ENCODE data around the gene EYA4.

Gene EYA4

GRCh38 chr6:133447924-133448323 is 206.8 kb downstream of the EYA4 start:
- no peak for DNase-seq (ENCODE audit: low read depth in 2 of 2)

DNA sequence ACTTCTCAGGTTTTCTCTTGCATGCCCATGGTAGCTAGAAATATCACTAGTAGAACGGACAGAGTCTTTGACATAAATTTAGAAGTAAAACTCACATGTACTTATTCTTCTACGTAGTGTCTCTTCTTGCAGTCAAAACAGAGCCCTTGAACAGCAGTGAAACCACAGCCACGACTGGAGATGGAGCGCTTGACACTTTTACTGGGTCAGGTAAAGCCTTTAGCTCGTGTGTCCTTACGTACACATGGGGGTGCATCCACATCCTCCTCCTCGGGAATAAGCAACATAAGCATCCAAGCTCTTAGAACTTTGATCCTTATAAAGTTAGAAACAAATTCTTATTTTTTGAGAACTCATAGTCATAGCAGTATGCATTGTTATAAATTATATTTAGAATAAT is 215.3 kb downstream of the EYA4 start:
- no peak for DNase-seq (ENCODE audit: low read depth in 2 of 2)

GRCh38 chr6:133456944-133457343 is 215.8 kb downstream of the EYA4 start:
- no peak for DNase-seq (ENCODE audit: low read depth in 2 of 2)

- DNase-seq (ENCODE audit: low read depth in 2 of 2) = no peak
These were observed 218.9 kb downstream of the EYA4 start for GRCh38 chr6:133460101-133460500.

- DNase-seq (ENCODE audit: low read depth in 2 of 2) = no peak
These were observed 222.6 kb downstream of the EYA4 start for GRCh38 chr6:133463790-133464189.

GRCh38 chr6:133466680-133467079 is 225.5 kb downstream of the EYA4 start:
- DNase-seq (ENCODE audit: low read depth in 2 of 2) = no peak

DNA sequence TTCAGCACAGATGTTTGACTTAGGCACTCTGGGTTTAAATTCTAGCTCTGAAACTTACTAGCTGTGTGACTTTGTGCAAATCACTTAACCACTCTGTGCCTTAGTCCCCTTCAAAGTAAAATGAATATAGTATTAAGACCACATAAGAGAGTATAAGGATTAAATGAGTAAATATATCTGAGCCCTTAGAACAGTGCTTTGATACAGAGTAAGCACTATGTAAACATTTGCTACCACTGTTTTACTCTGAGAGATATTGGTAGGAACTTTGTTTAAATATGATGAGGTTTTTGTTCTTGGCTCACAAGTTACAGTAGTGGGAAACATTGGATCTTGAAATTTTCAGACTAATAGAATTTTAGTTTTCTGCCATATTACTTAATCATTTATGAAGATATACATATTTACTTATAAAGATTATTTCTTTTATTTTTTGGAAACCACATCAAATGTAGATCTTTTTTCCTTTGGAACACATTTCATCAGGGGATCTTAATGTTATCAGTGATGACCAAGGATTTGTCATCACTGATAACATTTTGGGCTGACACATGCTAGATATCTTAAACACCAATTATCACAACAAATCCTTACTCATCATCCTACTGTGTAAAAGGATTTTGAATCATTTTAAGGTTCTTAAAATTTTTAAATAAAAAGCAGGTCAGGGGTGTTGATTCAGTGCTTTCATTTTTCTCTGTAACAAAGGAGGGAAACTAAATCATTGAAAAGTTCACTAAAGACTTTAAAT is 226.2 kb downstream of the EYA4 start:
- DNase-seq (ENCODE audit: low read depth in 2 of 2) = no peak

DNA sequence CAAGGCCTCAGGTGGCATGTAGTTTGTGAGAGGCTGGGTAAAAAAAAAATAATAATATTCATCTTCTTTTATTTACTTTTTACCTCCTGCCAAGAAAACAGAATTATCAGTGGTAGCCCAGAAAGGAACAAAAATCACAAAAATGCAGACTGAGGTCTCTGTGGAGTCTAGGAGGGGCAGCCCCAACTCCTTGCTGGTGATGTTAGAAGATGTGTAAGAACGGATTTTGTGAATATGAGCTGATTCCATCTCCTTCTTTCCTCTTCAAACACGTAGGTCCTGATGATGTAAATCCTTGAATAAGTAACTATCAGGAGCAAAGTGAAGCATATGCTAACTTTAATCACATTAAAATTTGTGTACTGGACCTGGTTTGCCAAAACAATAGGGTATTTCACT is 226.8 kb downstream of the EYA4 start:
- no peak for DNase-seq (ENCODE audit: low read depth in 2 of 2)

DNA sequence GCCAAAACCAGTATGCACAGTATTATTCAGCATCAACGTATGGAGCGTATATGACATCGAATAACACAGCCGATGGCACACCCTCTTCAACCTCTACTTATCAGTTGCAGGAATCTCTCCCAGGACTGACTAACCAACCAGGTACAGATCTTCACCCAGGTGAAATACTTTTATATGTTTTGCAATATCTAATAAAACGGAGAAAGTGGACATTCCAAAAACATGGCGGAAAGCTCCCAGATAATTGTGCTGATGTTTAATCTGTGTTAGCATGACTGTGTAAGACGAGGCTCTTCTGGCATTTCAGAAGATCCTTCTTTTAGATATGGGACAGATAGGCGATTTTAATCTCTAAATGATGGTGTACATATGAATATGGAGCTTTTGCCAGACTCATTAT is 227.4 kb downstream of the EYA4 start:
- no peak for DNase-seq (ENCODE audit: low read depth in 2 of 2)

DNA sequence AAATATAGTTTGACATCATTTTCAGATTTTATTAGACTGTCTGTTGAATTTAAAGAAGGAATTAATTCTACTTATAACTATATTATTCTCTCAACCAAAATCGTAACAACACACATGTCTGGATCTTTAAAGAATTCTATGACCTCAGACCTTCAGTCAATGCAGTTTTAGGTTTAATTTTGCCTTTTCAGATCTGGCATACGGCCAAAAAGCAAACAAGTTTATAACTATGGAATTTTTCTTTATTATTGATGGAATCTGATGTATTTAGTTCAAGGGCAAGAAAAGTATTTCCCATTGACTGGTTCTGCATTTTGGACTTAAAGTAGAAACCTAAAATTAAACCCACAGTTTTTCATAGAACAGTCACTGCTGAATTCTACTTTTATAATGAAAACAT is 233.4 kb downstream of the EYA4 start:
- no peak for DNase-seq (ENCODE audit: low read depth in 2 of 2)

- no peak for DNase-seq (ENCODE audit: low read depth in 2 of 2)
These were observed 237.5 kb downstream of the EYA4 start for GRCh38 chr6:133478673-133479072.

DNA sequence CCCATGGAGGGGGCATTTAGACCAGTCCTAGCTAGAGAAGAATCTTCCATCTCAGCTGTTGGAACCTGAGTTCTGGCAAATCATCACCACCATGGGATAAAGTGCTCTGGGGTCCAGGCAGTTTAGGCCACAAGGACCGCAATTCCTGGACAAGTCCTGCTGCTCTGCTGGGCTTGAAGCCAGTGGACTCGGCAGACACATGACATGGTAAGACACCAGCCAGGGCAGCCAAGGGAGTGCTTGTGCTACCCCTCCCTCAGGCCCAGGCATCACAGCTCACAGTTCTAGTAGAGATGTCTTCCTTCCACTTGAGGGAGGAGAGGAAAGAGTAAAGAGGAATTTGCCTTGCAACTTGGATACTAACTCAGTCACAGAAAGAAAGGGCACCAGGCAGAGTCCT is 246.0 kb downstream of the EYA4 start:
- no peak for DNase-seq (ENCODE audit: low read depth in 2 of 2)

DNA sequence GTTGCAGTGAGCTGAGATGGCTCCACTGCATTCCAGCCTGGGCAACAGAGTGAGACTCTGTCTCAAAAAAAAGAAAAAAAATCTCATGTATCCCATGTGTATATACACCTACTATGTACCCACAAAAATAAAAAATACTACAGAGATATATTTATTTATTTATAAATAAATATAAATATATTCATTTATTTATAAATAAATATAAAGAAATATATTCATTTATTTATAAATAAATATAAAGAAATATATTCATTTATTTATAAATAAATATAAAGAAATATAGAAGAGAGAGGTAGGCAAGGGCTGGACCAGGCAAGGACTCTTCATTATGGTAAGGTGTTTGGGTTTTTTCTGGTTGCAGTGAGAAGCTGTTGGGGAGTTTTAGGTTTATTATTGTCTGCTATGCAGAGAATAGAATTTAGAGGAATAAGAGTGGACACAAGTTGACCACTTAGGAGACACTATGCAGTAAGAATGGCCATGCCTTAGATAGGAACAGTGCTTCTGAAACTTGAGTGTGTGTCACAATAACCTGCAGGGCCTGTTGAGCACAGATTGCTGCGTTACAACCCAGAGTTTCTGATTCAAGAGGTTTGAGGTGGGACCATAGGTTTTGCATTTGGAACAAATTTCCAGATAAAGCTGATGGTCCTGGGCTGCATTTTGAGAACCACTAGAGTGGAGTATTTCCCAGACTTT is 254.2 kb downstream of the EYA4 start:
- DNase-seq (ENCODE audit: low read depth in 2 of 2) = no peak

GRCh38 chr6:133499662-133500061 is 258.5 kb downstream of the EYA4 start:
- no peak for DNase-seq (ENCODE audit: low read depth in 2 of 2)

DNA sequence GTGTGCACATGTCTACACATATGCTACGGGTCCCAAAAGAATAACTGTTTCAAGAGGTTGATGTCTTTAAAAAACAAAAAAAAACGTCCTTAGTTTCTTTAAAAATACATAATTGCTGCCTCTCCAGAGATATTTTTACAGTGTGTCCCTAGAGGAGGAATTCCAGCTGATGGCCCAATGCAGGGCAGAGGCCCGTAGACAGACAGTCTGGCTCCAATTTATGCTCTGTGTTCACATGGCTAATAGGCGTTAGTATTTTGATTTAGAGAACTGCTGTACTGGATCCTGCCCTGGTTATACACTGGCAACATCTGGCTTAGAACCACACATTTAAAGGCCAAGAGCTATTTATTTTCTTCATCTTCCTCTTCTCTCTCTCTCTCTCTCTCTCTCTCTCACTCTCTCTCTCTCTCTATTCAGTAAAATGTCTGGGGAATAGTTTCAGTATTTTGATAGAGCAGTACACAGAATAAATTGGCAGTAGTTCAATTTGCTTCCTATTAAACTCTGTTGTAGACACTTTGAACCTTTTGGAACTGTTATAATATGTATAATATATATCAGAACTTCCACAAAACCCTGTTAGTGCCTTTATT is 260.6 kb downstream of the EYA4 start:
- DNase-seq (ENCODE audit: low read depth in 2 of 2) = no peak

DNA sequence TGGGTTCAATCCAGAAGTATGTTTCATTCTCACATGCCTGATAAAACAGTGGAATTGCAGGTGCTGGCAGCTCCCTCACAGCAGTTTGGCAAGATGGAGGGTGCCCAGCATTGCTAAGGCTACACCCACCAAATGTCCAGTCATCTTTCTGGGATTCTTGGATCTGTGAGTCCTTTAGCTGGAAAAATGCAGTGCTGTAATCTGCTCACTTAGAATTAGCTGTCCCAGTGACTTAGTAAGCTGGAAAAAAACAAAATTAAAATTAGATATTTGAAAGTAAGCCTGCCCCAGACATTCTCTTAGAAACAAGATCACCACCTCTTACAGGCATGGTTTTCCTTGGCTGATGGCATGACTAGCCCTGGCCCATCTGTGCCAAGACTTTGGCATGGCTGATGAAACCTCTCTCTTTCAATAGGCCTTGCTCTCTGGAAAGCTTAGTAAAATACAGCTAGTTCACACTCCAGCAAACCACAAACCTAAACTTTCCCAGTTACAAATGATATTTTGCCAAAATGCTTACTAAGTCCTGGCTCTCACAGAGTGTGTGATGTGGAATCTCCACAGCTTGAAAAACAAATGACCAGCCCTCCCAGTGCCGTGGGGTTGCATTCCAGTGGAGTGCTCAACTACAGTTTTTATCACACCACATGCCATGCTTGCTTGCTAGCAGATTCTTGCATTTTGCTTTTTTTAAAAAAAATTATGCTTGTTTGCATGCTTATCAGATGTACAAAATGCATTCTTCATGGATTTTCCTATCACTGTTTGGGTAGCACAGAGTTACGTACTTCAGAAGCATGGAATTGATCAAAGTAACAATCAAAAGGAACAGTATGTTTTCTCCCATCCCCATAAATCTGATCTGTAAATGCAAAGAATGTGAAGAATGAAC is 261.5 kb downstream of the EYA4 start:
- no peak for DNase-seq (ENCODE audit: low read depth in 2 of 2)

- no peak for DNase-seq (ENCODE audit: low read depth in 2 of 2)
These were observed 262.2 kb downstream of the EYA4 start for GRCh38 chr6:133503336-133503729.

- DNase-seq (ENCODE audit: low read depth in 2 of 2) = no peak
These were observed 263.0 kb downstream of the EYA4 start for GRCh38 chr6:133504158-133504557.

GRCh38 chr6:133504761-133505160 is 263.6 kb downstream of the EYA4 start:
- DNase-seq (ENCODE audit: low read depth in 2 of 2) = no peak

DNA sequence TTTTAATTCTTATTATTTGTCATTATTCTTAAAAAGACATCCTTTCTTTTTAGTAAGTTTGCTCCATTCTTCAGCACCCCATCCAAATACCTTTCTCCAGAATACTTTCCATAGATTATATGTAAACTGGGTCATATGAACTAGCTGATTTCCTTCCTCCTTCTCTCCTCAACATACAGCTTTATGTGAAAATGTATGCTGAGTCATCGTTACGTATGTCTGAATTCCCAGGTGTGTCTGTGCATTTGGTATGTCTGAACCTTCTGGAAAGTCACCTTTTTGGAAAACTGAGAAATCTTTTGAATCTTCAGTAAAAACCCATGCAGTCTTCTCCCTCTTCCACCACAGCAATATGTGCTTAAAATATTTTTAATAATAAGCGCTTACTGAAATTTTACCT is 264.5 kb downstream of the EYA4 start:
- DNase-seq (ENCODE audit: low read depth in 2 of 2) = no peak

DNA sequence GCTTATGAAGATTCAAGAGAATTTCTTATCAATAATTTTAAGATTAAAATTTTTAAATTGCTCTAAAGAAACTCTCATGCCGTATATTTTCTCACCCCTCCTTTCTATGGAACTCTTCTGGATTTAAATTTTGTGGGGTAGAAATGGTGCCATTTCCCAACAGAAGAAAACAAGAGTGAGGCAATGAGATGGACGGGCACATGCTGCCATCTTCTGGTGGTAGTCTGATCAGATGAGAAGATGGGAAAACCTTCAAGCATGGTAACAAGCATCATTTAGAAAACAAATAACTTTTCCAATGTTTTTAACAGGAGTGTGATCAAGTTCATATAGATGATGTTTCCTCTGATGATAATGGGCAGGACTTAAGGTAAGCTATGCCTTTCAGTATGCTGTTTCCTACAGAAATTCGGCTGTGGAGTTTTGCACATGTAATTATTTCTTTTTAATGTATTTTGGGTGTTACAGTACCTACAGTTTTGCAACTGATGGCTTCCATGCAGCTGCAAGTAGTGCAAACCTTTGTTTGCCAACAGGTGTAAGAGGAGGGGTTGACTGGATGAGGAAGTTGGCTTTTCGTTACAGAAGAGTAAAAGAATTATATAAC is 271.4 kb downstream of the EYA4 start:
- DNase-seq (ENCODE audit: low read depth in 2 of 2) = no peak

DNA sequence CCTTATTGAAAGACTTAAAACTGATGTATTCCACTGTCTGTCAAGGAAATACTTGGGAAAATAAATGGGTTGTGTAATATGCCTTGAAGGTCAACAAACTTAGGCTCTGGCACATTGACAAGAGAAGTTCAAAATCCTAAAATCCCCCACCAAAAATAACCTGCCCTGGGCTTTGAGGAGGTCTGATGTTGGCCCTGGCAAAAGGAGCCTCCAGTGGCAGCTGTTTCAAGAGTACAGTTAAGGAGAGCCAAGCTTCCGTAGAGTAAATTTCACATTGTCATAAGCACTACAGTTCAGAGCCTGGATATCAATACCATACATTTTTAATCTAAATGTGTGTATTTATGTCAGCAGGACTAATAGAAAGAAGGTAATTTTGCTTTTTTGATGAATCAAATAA is 282.7 kb downstream of the EYA4 start:
- DNase-seq (ENCODE audit: low read depth in 2 of 2) = no peak

All from stimulated activated CD8-positive, alpha-beta memory T cell treated with anti-CD3 and anti-CD28 coated beads, Interleukin-2, amount 100 ng/mL, for 1 hour (primary cell).